ENCODE data around the gene MRPL37.
"Not testable (repeated sequence)": the region's sequence is repeated elsewhere in the genome, so short reads cannot be mapped to it uniquely, and the experiment has no call there.

The MRPL37 gene

DNA sequence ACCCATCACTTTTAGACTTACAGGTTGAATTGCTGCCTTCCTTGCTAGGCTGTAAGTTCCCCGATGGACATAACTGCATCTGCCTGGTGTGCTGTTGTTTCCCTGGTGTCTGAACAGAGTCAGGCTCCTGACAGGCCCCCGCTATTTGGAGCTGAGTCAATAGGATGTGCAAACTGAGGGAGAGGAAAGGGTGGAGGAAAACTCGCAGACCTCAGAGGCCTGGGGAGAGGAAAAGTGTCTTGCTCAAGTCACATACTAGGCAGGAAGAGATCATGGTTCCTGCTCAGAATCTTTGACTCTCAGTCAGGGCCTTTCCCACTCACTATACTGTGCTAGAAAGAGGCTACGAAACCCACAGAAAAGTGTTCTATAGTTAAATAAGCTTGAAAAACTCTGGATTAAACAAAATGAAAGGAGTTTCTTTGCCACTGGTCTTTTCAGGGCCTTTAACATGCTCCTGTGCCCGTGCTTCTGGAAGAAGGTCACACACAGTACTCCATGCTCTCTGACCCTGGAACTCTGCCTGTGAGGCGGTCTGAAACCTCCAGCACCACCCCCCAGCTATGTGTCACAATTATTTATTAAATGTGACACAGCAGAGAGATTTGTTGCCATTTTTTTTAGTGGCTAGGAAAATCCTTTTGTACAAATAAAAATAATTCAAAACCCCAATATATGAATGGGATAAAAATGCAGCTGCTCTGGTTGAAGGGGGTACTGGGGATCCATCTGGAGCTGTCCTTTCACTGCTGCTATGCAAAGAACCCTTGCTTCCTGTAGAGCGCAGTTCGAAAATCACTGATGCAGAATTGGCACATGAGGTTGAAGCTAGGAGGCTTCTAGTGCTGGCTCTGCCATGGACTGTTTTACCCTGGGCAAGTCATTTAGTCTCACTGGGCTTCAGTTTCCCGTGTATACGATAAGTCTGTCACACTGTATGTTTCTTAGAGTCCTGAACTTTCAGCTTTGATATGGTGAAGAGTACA, 27.1 kb upstream of the MRPL37 start:
- no peak for DNase-seq

DNA sequence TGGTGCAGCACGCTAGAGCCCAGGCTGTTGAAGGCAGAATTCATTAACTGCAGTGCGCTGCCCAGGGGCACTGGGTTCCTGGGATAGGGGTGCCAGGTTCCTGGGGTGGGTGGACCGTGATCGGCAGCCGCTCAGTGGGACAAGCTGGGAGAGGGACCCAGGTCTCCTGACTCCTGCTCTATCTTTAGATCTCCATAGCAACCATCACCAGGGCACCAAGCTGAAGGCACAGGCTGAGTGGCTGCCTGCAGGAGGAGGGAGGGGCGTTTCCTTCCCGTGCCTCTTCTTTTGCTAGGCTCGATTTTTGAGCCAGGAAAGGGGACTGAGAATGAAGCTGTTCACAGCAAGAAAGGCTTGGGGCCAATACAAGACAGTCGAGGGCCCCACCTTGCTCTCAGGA, 26.3 kb upstream of the MRPL37 start:
- no peak for DNase-seq

DNA sequence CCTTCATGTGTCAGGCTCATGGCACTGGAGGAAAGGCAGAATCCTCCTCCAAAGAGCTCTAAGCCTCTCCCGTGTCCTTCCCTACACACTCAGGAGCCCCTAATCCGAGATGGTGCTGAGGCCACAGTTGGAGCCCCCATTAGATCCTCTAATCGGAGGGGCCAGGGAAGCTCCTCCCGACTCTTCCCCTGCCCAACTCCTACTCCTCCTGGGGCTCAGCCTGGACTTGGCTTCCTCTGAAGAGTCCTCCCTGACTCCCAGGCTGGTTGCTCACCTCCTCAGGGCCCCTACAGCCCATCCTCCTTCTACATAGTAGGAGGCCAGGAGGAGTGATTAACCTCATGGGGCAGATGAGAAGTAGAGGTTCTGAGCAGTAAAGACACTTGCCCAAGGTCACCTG, 25.9 kb upstream of the MRPL37 start:
- no peak for DNase-seq

DNA sequence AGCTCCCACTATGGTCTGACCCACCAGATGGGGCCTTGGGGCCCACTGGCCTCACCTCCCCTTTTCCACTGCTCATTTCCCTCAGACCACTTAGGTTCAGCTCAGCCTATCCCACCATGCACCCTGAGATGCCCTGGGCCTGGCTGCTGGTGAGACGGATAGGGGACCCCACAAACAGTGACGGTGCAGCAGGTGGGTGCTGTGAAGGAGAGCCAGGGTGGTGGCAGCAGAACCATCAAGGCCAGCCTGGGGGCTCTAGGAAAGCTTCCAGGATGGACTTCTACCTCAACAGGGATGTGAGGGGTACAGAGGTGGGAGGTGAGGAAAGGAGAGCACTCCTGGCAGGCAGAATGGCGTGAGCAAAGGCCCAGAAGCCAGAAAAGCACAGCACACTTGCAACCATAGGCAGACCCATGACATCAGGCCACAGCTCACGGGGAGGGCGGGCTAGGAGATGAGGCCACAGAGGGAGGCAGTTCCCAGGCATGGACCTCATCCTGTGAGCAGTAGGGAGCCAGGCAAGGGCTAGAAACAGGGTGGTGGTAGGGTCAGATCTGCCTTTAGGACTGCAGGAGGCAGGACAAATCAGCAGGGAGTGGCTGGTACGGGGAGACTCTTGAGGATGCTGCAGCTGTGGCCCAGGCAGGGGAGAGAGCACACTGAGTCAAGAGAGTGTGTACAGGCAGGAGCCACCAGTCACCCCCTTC, 23.2 kb upstream of the MRPL37 start:
- DNase-seq: no peak

DNA sequence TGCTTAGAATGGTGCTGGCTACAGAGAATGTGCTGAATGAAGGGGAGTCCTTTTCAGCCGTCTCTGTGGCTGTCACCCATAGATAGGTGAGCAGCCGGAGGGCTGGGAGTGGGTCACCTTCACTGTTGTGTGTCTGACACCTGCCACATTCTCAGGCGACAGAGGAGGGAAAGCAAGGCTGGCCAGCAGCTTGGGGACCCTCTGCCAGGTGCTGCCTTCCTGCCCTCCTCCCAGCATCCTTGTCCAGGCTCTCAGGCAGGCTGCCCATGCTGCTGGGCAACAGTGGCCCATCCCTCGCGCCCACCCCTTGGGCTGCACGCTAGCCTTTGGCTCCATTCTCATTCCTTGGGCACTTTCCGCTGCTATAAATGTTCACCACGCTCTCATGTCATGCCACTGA, 22.2 kb upstream of the MRPL37 start:
- DNase-seq: no peak

DNA sequence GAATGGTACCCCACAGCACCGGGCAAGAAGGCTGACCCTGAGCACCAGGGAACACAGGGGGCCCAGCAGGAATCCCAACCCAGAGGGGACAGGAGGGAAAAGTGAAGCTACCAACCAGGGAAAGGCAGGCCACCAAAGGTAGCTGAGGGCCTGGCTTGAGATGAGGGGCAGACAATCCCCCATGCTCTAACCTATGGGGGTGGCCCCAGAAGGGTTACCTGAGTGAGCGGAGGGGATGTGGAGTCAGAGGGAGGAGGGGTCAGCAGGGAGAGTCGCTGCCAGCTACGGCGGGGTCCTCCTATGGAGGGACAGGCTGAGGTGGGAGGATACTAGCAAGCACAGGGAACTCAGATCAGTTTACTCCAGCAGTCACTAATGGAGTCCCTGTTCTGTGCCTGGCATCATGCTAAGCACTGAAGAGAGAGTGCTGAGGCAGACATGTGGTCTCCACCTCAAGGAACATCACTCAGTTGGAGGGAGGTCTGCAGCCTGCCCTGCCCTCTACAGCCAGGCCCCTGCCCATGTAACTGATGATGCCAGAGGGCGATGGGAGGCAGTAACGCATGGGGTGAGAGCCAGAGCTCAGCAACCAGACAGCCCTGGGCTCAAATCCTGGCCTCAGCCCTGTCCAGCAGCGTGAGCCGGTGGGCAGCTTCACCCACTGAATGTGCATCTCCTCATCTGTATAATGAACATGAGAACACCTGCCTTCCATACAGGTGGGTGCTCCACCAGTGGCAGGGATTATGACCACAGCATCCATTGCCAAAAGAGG, 21.5 kb upstream of the MRPL37 start:
- DNase-seq: no peak

DNA sequence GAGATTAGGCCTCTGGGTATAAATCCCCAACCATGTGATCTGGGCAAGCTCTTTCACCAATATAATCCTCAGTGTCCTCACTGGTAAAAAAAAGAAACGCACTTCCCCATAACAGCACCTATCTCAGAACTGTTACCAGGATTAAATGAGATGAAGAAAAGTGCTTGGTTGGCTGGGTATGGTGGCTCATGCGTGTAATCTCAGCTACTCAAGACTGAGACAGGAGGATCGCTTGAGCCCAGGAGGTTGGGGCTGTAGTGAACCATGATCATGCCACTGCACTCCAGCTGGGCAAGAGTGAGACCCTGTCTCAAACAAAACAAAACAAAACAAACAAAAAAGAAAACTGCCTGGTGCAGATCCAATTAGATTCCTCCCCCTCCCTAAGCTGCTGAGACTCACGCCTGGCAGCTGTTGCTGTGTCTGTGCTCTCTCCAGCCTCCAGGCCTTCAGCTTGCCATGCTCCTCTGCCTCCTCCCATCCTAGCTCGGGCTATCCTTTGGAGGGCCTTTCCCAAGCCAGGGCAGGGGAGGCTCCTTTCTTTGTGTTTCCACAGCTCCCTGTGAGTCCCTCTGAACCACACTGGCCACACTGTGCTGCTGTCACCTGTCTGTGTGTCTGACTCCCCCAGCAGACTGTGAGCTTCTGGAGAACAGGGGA, 19.1 kb upstream of the MRPL37 start:
- no peak for DNase-seq

DNA sequence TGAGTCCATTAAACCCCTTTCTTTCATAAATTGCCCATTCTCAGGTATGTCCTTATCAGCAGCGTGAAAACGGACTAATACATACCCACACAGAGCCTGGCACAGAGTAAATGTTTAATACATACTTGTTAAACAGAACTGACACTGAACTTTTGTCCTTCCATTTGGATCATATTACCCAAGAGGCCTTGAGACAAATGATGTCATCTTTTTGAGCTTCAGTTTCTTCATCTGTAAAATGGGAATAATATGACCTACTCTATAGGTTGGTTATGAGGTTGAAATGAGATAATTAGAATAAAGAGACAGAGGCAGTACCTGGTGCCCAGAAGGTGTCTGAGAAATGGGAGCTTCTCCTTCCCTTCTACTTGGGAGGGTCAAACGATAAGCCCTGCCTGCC, 13.9 kb upstream of the MRPL37 start:
- DNase-seq: no peak

DNA sequence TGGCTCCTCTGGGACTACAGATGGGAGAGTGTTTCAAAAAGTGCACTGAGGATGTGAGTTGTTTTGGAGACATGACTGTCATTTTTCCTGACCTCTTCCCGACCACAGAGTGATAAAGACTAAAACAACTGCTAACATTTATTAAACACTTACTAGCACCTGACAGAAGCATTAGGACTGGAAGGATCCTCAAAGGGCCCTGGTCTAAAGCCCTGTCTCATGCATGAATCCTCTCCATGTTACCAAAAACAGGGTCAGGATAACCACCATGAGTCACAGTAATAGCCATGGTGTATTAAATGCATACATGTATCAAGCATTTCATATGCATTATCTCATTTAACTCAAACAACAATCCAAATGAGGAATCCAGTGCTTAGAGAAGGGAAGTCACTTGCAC, 11.7 kb upstream of the MRPL37 start:
- DNase-seq: no peak

DNA sequence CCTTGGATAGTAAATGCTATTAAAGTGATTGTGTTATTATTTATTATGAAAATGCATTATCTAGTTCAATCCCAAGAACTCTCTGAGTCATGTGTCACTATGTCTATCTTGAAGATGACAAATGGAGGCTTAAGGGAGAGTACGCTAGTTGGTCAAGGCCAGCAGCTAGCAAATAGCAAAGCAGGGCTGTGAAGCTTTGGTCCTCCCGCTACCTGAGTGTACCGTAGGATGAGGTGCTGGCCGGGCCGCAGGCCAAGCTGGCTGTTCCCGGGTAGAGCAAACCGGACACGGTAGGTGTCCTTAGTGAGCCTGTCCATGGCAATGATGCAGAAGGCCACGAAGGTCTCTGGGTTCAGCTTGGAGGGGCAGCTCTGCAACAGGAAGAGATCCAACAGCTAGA, 9.4 kb upstream of the MRPL37 start:
- no peak for DNase-seq

DNA sequence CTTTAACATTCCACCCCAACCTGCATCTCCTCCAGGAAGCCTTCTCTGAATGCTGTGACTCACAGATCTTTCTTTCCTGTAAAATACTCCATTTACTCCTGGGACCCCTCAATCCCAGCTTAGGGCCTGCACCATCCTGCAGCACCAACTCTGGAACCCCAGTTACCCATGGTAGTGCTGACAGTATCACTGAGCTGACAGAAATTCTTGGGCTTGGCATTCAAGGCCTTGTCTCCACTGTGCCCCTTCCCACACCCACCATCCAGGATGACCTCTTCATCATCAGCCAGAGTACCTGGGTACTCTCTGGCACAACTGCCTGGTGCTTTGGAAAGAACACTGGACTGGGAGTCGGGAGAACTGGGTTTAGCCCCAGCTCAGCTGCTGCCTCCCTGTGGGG, 8.4 kb upstream of the MRPL37 start:
- no peak for DNase-seq

DNA sequence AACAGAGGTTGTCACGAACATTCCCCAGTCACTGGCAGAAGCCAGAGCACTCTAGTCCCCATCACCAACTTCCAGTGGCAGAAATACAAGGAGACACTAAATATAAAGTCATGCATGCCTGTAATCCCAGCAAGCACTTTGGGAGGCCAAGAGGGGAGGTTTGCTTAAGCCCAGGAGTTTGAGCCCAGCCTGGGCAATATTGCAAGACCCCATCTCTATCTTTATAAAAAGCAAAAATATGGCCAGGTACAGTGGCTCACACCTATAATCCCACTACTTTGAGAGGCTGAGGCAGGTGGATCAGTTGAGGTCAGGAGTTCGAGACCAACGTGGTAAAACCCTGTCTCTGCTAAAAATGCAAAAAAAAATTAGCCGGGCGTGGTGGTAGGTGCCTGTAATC, 6.5 kb upstream of the MRPL37 start:
- no peak for DNase-seq

DNA sequence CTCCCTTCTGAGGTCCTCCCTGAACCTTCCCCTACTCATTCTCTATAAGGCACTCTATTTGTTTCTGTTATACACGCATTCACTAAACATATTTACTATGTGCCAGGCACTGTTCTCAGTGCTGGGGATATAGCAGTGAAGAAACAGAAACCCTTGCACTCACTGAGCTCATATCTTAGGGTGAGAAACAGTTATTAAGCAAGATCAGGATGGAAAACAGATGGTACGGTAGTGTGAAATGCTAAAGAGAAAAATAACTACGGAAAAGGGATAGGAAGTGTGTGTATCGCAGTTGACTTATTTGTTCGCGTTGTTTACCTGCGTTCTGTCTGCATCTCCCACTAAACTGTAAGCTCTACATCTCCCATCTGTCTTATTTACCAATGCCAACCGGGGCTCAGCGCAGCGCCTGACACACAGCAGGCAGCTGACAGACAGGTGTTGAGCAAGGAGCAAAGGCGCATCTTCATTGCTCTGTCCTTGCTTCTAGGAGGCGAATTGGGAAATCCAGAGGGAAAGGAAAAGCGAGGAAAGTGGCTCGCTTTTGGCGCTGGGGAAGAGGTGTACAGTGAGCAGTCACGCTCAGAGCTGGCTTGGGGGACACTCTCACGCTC, 709 bp upstream of the MRPL37 start:
- peak; percentile 32 for DNase-seq

DNA sequence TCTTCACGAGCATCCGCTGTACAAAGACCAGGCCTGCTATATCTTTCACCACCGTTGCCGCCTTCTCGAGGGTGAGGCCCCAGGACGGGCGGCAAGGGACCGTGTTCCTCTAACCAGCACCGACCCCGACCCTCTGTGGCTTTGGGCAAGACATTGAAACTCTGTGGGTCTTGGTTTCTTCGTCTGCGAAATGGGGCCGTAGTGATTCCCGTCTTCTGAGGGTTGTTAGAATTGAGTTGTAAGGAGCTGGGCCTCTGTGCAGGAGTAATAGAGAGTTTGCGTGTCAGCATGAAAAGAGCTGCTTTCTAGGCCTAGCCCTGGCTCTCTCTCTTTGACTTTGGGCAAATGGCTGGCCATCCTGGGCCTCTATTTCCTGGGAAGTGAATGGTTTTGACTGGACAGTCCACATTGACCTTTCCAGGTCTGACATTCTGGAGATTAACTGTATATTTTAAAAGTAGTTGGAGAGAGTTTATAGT, 591 bp downstream of the MRPL37 start:
- DNase-seq: peak; percentile 2

DNA sequence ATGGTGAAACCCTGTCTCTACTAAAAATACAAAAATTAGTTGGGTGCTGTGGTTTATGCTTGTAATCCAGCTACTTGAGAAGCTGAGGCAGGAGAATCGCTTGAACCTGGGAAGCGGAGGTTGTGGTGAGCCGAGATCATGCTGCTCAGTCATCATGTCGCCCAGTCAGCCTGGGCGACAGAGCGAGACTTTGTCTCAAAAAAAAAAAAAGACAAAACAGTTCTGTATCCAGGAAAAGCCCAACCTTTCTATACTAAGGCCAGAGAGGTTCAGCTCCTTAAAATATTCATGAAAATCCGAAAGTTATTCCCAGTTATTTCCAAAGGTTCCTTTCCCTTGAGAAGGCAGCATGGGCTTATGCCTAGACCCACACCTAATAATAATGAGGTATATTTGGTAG, 4.2 kb downstream of the MRPL37 start:
- DNase-seq: no peak

DNA sequence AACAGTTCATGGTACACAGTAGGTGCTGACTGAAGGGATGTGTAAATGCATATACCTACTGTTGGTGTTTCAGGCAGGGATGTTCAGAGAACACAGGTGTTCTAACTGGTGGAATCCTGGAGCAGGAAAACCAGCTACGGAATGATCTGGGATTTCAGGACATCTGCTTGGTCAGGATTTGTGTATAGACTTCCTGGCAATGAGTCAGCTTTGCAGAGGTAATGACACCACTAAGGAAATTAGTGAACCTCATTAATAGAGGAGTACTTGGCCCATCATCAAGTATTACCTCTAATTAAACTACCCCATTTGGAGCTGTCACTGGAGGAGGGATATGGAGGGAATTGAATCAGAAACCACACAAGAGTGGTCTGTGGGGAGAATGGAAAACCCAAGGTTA, 7.3 kb downstream of the MRPL37 start:
- no peak for DNase-seq

DNA sequence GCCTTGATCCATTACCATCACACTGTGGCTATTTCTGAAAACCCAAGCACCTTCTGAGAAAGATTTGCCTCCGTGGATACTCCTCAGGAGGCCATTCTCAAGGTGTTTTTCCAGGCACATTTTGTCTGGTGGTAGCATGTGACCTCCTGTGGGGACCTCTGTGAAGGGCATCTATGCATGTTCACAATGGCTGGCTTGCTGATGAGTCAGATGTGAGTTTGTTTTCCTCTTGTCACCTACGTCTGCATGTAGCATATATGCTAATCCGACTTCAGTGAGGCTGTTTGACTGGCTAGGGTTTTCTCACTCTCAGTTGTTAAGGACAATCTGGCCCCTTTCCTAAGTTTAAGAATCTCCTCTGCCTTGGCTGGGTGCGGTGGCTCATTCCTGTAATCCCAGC, 7.9 kb downstream of the MRPL37 start:
- not testable (repeated sequence) for DNase-seq

DNA sequence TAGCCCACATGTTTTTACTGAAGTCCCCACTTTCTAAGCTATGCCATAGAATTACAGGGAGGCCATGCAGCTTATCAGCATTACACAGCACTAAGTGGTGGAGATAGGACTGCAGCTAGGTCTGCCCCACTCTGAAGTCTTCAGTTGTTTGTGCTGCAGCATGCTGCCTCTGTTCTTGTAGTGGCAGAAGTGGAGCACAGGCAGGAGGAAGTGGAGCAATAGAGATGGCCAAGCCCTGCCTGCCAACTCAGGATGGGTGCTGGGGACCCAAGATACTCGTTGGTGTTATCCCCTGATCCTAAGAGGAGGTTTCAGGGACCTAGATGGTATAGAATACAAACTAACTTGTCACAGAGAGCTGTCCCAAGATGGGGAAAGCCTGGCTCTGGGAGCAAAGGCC, 12.9 kb downstream of the MRPL37 start:
- DNase-seq: no peak

DNA sequence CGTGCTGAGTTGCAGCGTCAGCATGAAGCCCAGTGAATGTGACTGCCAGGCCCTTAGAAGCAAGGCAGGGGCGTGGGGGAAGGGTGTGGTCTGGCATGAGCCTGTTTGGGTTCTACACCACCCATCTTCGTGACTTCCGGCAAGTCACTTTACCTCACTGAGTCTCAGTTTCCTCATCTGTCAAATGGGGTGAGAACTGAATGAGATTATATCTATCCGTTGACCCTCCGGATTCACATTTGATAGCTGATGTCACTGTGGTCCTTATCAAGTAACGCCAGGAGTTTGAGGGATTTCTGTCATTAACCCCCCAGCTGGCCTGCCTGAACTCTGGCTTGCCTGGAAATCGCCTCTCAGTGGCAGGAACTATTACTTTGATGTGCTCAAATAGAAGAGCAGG, 15.6 kb downstream of the MRPL37 start:
- DNase-seq: no peak

DNA sequence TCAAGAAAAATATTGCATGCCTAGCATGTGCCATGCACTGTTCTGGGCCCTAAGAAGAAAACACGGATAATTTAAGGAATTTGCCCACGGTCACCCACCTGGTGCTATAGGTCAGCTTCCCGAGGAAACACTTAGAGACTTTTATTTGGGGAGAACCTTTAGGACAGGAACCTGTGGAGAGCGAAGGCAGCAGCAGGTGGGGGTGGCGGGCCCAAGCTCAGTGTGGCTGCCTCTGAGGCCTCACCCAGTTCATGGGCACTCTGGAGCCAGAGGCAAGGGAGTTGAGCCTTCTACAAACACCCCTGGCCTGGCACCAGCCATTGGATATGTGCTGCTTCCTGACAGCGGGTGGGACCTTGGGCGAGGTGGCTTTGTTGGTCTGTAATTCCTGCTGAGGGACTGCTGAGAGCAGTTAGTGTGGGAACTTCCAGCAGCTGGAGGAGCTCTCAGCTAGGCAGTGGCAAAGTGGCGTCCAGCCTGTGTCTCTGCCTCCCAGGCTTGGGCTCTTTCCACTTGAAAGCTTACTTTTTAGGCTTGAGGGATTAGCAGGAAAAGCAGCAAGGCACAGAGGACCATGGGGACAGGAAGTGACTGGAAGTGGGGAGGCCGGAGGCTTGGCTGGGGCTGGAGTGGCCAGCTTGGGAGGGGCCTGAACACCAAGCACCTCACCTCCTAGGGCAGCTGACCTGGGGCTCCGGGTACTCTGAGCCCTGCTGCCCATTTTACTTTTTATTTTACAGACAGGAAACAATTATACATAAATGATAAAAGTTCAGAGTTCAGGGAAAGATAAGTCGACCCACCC, 19.1 kb downstream of the MRPL37 start:
- no peak for DNase-seq

DNA sequence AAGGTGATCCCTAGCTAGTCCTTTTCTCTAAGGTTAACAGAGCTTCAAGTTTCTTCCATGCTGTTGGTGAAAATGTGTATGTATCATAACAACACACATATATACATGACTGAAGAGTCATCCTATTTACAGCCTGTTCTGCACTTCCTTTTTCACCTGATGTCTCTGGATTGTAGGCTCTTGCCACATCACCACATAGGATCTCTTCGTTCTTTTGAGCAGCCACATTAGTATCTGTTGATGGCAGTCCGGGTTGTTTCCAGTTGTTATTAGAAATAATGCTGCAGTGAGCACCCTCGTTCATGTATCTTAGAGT, 19.7 kb downstream of the MRPL37 start:
- DNase-seq: peak; percentile 43

Measured in inflammatory macrophage treated with lipopolysaccharide for 4 hours (primary cell).